Frontal cortex (tissue), 4 donors: ENCODE data around the gene PBX4. TPM values are rescaled to one million over a fixed set of nuclear protein-coding genes. Genes with fewer than 3 reads are reported as not detected.
"Not testable (repeated sequence)": the region's sequence is repeated elsewhere in the genome, so short reads cannot be mapped to it uniquely, and the experiment has no call there.

Experiments
- DNase-seq, 2 donors: peaks; one replicate each; pipeline ENCODE4 v3.0.0; 2012; ENCODE audit warnings: low spot score in 2 of 2
- FAIRE-seq: peaks from 2 replicates; lab custom pipeline; 2012; peaks lifted over from hg19 to GRCh38; lab: Jason Lieb, UNC
- total RNA-seq: library from RNA; depleted of rRNA; stranded (reverse); fragments of >200 nt; gene quantifications from one replicate; pipeline ENCODE4 v1.2.3, GENCODE V29; 2014
- donor health status: control.
- donor health status: control.
- donor health status: control.

Gene PBX4, protein sequence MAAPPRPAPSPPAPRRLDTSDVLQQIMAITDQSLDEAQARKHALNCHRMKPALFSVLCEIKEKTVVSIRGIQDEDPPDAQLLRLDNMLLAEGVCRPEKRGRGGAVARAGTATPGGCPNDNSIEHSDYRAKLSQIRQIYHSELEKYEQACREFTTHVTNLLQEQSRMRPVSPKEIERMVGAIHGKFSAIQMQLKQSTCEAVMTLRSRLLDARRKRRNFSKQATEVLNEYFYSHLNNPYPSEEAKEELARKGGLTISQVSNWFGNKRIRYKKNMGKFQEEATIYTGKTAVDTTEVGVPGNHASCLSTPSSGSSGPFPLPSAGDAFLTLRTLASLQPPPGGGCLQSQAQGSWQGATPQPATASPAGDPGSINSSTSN
- total RNA-seq, result 11.4 TPM

DNA sequence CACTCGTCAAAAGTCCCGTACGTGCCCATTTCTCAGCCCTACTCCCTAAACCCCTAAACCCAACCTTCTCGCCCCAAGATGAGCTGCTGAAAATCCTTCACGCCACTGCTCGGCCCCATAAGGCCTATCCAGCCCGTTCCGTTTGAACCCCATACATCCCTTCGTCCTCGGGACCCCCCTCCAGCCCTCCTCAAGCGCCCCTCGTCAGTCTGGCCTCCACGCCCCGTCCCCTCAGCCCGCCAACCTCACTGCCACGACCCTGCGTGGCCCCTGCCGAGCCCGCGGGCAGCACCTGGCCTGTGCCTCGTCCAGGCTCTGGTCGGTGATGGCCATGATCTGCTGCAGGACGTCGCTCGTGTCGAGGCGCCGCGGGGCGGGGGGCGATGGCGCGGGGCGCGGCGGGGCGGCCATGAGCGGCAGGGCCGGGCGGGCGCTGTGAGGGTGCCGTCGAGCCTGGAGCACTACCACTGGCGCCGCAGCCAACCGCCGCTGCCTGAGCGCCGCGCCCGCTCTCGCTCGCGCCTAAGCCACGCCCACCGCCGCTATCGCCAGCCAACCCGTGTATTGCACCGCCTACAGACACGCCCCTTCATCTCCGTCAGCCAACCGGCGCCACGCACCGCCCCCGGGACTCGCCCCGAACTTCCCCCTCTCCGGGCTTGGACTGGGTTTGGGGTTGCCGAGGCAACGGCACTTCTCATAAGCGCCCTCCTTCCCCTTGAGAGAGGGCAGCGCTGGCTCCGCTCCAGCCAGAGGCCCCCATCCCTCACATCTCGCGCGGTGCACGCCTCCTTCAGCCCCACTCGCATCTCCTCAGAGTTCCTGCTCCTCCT lies at the start of gene PBX4:
Gene PBX4 (minus strand): TSS at position 469 of the 833 bp plus-strand sequence. CDS start 58 bp downstream, at position 411.
- peak; percentile 91 to 97 for DNase-seq
- FAIRE-seq, result no peak

DNA sequence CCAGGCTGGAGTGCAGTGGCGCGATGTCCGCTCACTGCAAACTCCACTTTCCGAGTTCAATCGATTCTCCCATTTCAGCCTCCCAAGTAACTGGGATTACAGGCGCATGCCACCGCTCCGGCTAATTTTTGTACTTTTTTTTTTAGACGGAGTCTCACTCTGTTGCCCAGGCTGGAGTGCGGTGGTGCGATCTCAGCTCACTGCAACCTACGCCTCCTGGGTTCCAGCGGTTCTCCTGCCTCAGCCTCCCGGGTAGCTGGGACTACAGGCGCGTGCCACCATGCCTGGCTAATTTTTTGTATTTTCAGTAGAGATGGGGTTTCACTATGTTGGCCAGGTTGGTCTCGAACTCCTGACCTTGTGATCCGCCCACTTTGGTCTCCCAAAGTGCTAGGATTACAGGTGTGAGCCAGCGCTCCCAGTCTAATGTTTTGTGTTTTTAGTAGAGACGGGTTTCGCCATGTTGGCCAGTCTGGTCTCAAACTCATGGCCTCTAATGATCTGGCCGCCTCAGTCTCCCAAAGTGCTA lies 47.0 kb upstream of the PBX4 start:
- not testable (repeated sequence) for FAIRE-seq, DNase-seq

DNA sequence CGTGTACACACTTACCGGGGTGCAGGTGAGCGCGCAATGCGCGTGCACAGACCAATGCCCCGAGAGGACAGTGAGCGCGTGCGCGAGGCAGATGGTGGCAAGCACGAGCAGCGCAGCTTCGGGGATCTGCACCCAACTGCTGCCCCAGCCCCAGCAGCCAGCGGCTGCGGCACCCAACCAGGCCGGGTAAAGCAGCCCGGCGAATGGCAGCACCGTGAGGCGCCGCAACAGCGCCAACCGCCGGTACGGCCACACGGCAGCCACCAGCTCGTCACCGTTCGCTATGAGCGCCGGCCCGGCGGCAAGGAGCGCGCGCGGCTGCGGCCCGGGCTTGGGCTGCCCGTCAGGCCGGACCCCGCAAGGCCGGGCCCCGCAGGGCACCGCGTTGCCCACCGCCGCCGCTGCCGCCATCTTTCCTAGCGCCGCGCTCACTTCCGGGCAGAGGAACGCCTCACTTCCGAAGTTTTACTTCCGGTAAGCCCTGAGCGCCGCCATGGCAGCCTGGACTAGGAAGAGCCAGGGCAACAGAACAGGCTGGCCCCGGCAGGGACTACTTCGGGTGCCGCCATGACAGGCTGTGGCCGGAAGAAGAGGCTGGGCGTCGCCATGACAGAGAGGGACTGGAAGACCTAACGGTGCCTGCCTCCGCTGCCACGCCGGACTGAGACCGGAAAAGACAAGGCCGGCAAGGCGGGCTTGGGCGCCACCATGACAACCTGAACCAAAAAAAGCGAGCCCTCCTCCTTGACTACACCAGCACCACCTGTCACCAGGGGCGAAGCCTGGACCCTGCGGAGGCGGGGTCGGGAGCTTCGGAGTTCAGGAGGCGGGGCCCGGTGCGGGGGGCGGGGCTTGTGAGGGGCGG lies 45.0 kb upstream of the PBX4 start, which contains the start of gene ATP13A1:
Gene ATP13A1 (minus strand): TSS at position 421 of the 865 bp plus-strand sequence. CDS start 10 bp downstream, at position 411.
- DNase-seq (peak; percentile 88 to 93), FAIRE-seq (no peak)

DNA sequence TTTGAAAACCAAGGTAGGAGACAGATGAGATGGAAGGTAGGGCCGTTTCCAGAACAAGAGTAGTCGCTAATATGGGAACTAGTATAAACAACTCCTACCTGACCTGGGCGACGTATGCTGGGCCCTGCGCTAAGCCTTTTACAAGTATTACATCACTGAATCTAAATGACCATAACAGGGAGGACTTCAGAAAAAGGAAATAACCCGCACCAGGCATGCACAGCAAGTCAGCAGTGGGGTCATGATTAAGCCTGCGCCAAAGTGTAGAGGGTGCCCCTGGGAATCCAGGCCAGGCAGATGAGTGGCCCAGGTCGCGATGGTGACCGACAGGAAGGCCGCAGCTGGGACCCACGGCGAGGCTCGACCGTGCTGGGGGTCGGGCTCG lies 44.4 kb upstream of the PBX4 start:
- no peak for FAIRE-seq

DNA sequence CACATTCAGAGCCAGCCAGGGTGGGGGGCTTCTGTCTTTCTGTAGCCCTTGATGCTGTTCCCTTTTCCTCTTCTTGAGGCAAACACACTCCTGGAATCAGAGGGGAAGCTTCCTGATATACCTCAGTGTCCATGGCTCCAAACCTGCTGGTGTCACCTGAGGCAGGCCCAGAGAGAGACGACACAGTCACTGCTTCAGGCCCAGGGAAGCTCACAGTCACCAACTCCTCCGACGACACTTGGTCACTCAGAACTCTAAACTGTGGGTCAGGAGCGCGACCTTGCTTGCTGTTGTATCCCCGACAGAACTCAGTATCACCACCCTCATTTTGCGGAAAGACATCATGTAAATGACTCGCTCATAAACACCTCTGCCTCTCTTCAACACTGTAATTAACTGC lies 43.9 kb upstream of the PBX4 start:
- FAIRE-seq (no peak), DNase-seq (no peak)

More for the DNA sequence above, 44.4 kb upstream of the PBX4 start:
- peak in 1 of 2 donors; percentile 11 for DNase-seq

DNA sequence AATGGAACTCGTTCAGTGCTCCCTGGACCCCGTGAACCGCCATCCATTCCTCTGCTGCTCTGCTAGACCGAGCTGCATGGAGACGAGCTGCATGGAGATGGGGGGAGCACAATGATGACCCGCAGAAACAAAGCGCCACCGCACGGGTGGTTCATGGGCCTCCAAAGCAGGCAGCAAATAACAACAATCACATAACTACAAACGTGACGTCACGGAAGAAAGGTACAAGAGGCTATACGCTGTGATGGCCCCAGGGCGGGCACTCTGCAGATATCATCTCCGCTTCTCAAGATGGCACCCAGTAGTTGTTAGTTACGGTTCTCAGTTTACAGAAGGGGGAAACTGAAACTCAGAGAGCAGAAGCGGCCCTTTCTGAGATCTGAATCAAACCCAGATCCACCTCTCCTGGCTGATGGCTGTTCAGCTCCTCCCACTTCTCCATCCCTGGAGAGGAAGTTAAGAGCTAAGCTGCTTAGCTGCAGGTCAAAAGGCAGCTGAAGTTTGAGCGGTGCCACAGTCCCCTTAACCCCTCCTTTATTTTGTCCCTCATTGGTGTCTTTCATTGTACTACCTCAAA lies 43.3 kb upstream of the PBX4 start:
- FAIRE-seq (no peak), DNase-seq (no peak)

DNA sequence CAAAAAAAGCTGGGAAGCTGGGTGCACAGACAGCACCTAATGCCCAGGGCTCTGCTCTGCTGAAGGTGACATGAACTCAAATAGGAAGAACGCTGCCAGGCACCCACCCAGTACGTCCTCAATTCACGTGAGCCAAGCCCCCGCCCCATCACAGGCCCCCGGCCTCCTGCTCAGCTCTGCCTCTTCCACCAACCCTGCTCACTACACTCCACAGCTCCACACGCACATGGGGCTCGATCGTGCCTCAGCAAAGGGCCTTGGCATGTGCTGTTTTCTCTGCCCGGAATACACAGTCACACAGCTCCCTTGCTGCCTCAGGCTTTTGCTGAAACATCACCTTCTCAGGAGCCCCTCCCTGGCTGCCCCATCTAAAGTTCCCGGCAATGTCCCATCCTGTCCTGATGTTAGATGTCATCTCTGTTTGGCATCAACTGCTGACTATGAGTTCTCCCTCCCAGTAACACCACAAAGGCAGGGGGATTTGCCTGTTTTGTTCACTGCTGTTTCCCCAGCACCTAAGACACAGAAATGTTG lies 42.7 kb upstream of the PBX4 start:
- DNase-seq (no peak), FAIRE-seq (no peak)

DNA sequence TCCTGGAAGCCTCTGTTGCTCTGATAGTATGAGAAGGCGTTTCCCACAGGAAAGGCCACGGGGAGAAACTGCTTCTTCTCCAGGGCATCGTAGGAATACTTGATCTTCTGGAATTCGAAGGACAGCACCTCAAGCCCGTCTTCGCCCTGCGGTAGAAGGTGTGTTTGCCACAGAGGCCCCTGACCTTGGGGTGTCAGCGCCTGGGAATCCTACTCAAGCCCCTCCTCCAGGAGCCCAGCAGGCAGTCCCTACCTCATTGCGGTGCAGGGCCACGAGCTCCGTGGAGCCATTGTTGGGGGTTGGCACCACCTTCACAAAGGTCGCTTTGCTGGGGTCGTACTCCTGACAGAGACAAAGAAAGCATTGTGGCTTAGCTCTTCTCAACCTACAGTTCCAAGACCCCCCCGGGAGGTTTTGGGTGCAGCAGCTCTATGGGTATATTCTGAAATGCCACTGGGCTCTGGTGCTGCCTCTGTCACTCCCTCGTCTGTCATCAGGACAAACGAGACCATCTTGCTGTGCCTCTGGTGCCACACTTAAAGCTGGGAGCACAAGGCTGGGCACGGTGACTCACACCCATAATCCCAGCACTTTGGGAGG lies 41.3 kb upstream of the PBX4 start:
- DNase-seq (no peak), FAIRE-seq (no peak)

DNA sequence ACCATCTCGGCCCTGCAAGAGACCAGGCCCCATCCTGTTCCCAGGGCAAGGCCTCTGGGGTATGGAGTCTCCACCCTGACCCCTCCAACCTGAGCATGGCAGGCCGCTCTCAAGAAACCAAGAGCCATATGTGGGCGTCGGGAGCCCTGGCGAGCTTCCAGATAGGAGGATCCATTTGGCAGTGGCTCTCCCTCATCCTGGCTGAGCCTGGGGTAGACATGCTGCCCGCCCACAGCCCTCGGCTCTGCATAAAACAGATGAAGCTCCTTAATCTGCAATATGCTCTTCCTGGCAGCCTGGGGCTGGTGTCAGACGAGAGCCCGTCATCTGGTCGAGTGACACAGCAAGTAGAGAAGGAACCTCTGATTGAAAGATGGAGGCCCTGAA lies 38.9 kb upstream of the PBX4 start:
- FAIRE-seq, result no peak
- peak in 1 of 2 donors; percentile 57 for DNase-seq

DNA sequence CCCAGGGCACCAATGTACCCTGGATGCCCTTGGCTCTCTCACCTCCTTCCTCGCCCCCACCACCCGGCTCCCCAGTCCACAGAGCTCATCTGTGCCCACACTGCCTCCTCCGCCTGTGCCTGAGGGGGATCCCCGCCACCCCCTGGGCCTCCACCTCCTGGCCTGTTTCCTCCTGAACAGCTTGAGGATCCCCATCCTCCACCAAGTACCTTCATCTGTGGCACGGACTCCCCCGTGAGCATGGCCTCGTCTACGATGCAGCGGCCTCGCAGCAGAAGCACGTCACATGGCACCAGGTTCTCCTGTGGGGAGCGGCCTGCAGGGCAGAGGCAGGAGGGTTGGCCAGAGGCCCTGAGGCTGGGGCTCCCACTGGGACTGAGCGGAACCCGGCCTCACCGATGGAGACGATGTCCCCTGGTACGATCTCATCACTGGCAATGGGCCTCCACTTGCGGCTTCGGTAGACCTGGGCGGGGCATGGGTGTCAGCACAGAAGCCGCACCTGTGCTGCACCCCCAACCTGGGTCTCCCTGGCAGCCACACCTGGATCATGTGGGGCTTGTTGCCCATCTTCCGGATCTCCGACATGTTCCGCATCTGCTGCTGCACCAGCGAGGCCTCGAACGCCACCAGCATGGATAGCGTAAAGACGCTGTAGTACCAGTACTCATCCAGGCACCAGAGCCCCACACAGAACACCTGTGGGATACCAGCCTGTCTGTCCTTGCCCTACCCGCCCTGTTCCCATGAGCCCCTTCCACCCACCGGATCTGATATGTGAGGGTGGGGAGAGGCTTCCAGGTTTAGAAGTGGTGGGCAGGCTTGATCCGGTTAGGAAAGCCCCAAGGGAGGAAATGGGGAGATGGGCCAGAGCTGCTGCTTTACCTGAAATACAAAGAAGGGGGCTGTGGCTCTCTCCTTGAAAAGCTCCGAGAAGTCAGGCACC lies 38.2 kb upstream of the PBX4 start:
- FAIRE-seq (no peak), DNase-seq (no peak)

DNA sequence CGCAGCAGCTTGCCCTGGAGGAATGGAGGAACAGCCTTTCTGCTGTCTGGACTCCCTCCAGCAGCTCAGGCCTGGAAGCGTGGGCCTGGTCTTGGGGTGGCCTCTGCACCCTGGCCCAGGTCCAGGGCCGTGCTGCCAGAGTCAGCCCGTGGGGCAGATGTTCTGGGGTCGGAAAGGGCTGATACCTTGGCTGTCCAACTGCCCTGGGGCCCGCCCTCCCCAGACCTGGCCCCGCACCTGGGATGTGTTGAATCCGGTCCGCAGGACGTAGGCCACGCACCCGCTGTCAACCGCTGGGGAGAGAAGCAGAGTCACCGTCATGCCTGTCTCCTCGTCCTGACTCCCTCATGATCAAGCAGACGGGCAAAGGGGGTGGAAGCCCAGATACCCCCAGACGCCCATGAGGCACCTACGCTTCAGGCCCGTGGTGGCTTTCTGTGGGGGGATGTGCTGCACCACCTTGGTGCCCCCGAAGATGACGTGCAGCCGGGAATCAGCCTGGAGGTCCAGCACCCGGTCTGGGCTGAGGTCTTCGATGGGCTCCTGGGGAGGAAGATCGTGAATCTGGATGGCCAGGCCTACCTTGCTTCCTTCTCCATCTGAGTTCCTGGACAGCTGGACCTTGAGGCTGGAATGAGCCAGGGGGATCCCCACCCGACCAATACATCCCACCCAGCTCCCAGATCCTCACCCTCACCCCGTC lies 37.3 kb upstream of the PBX4 start:
- no peak for DNase-seq
- FAIRE-seq, result no peak

DNA sequence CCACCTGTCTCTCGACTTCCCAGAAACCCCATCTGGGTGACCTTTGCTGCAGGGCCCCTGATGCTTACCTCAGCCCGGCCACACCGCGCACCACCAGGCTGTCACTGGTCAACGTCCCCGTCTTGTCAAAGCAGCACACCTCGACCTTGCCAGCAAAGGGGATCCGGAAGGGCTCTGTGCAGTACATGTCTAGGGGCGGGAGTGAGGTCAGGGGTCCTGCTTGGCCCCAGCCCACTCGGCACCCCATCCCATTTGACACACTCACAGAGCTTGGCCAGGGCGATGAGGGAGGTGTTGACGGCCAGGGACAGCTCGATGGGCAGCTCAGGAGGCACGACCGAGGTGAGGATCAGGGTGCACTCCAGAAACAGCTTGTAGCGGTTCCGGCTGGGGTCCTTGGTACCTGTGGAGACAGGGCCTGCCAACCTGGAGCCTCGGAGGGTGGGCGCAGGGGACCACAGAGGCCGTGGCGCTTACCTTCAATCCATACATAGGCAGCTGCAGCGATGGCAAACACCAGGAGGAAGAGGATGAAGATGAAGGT lies 36.6 kb upstream of the PBX4 start:
- FAIRE-seq (no peak), DNase-seq (no peak)

DNA sequence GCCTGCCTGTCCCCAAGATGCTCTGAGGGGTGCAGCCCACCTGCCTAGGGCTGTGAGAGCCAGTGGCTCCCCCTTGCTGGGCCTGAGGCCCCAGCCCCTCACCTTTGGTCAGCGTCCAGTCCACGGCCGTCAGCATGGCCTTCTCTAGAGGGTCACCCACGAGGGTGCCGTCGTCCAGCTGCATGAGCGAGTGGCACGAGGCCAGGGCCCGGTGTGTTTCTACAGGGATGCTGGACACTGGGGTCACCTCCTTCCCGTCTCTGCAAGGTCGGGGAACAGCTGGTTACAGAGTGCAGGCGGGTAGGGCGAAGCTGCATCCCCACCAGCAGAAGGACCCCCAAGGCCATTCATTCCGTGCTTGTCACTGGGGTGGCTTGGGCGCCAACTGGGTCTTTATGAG lies 36.0 kb upstream of the PBX4 start:
- DNase-seq (peak in 1 of 2 donors; percentile 11), FAIRE-seq (no peak)

DNA sequence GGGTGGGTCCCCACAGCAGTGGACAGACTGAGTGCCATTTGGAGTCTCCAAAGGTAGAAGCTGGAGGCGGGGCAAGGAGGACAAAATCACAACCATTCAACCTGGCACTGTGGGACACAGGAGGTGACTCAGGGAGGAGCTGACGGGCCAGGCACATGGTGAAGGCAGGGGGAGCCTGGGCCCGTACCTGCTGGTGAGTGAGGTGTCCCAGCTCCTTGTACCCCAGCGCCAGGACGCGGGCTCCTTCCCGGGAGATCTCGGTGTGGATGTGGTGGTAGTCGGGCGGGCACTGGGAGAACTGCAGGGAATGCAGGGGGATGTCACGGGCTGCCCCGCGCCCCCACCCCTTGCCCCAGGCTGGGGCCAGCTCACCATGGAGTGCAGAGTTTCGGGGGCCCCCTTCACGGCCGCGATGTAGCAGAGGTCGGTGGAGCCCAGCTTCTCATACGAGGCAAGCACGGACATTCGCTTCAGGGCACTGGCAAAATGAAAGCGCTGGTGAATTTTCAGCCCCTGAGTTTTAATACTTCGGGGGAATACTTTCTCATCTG lies 35.2 kb upstream of the PBX4 start:
- no peak for FAIRE-seq
- no peak for DNase-seq

DNA sequence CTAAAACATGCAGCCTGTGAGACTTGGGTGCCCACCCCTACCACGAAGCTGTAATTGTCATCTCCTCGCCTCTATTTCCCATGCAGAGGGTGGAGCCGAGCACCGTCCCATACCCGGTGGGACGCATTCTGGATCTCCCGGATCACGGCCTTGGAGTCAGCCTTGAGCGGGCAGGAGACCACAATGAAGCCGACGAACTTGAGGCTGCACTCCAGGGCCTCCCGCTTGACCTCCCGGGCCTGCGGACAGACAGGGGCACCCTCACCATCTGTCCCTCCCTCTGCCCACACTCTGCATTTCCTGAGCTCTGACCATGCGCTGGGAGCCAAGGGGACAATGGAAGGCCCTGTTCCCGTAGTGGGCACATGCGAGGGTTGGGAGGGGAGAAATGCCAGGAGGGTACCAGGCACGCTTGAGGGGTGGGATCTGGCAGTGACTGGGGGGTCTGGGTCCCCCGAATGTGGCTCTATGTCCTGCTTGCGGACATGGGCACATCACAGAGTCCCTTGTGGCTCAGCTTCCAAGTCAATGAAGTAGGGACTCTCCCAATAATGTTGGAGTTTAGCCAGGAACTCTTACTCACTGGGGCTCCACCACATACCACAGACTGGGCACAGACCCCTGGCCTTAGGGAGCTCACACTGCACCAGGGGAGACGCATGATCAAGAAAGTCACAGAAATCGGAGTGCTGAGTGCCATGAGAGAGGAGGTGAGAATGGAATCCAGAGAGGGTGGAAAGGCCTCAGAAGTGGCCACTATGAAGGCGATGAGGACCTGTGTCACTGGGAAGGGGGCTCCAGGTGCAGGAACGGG lies 34.2 kb upstream of the PBX4 start:
- DNase-seq (no peak), FAIRE-seq (no peak)

DNA sequence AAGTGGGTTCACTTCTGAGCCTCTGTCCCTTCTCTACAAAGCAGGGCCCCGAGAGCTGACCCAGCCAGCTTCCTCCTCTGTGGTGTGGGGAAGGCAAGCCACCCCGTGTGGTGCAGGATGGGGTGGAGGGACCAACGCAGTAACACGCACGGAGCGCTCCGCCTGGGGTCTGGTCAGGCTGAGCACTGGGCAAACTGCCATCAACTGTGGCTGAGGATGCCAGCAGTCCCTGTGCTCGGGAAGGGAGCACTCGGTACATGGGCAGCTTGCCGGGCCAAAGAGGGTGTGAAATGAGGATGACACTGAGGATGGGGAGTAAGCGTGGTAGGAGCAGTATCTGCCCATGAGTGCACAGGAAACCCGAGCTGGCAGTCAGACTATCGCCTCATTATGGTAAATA lies 32.6 kb upstream of the PBX4 start:
- DNase-seq (peak in 1 of 2 donors; percentile 71), FAIRE-seq (no peak)
